Measurements from ENCODE around the gene ST3GAL2. TPM values are rescaled to one million over a fixed set of nuclear protein-coding genes. Genes with fewer than 3 reads are reported as not detected.

The ST3GAL2 gene
- total and polyA plus RNA-seq, 10 of the 15 experiments (the other 5 are each of a cell fraction or from before 2014, with no cell fraction given) = 0.95 to 61.7 (median 25.9) TPM

DNA sequence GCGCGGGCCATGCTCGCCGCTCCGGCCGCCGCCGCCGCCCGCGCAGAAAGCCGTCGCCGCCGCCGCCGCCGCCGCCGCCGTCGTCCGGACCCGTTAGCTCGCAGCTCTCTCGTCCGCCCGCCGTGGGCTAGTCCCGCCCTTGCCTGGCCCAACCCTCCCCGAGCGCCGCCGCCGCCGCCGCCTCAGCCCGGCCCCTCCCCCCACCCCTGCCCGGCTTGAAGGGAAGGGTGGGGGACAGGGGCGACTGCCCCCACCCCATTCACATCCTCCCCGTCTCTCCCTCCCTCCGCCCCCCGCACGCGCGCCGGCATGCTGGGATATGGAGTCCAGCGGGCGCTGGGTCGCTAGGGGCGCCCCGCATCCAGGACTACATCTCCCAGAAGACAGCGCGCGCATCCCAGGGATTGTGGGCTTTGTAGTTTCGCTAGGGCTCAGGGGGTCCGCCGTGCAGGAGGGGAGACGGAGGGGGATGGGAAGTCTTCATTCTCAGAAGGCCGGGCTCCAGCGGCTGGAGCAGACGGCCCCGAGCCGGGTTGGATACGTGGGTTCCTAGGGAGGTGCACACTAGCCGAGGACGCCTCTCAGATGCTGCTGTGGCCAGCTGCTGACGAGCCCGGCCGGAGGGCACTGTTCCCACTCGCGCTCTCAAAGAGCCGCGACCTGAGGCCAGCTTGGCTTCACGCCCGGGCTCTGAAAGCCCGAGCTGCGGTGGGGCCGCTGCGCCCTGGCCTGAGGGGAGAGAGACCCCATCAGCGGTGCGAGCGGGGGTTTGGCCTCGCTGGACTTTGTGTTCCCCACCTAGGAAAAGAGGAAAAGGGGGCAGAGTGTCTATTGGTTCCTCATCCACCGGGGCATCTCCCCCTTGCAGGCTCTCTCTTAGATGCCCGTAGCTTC, at the start of gene ST3GAL2 (continued):
- TF ChIP-seq CREB1 (IDR thresholded peaks at IDR 0.05; ENCODE audit: low read depth) = no peak
- no peak for TF ChIP-seq CBFB (IDR thresholded peaks at IDR 0.05; ENCODE audit: low read depth)
- TF ChIP-seq, protein P1, sequence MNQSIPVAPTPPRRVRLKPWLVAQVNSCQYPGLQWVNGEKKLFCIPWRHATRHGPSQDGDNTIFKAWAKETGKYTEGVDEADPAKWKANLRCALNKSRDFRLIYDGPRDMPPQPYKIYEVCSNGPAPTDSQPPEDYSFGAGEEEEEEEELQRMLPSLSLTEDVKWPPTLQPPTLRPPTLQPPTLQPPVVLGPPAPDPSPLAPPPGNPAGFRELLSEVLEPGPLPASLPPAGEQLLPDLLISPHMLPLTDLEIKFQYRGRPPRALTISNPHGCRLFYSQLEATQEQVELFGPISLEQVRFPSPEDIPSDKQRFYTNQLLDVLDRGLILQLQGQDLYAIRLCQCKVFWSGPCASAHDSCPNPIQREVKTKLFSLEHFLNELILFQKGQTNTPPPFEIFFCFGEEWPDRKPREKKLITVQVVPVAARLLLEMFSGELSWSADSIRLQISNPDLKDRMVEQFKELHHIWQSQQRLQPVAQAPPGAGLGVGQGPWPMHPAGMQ (IDR thresholded peaks at IDR 0.05; ENCODE audit: borderline replicate concordance) = no peak
- TF ChIP-seq, protein P2, sequence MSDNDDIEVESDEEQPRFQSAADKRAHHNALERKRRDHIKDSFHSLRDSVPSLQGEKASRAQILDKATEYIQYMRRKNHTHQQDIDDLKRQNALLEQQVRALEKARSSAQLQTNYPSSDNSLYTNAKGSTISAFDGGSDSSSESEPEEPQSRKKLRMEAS (IDR thresholded peaks at IDR 0.05; ENCODE audit: low read depth, low read length) = no peak; the same call in 1 of the 2 replicates
- TF ChIP-seq JUND (IDR thresholded peaks at IDR 0.05; ENCODE audit: low read depth, low read length) = no peak
- peak; percentile 75 for TF ChIP-seq KLF5 (IDR thresholded peaks at IDR 0.05; ENCODE audit: partially characterized antibody)
- no peak for TF ChIP-seq MTA3 (IDR thresholded peaks at IDR 0.05; ENCODE audit: borderline replicate concordance, low read length)
- 0 out of 2 replicates have a peak, but pooled peaks have one; percentile 36 for TF ChIP-seq MXI1 (IDR thresholded peaks at IDR 0.05; ENCODE audit: low read depth, low read length)
- TF ChIP-seq FOXK2 (IDR thresholded peaks at IDR 0.05) = no peak
- TF ChIP-seq, protein P3, sequence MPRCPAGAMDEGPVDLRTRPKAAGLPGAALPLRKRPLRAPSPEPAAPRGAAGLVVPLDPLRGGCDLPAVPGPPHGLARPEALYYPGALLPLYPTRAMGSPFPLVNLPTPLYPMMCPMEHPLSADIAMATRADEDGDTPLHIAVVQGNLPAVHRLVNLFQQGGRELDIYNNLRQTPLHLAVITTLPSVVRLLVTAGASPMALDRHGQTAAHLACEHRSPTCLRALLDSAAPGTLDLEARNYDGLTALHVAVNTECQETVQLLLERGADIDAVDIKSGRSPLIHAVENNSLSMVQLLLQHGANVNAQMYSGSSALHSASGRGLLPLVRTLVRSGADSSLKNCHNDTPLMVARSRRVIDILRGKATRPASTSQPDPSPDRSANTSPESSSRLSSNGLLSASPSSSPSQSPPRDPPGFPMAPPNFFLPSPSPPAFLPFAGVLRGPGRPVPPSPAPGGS (IDR thresholded peaks at IDR 0.05; ENCODE audit: borderline replicate concordance, insufficient read depth, low read depth, low read length, poor library complexity, severe bottlenecking) = no peak
- TF ChIP-seq, protein P4, sequence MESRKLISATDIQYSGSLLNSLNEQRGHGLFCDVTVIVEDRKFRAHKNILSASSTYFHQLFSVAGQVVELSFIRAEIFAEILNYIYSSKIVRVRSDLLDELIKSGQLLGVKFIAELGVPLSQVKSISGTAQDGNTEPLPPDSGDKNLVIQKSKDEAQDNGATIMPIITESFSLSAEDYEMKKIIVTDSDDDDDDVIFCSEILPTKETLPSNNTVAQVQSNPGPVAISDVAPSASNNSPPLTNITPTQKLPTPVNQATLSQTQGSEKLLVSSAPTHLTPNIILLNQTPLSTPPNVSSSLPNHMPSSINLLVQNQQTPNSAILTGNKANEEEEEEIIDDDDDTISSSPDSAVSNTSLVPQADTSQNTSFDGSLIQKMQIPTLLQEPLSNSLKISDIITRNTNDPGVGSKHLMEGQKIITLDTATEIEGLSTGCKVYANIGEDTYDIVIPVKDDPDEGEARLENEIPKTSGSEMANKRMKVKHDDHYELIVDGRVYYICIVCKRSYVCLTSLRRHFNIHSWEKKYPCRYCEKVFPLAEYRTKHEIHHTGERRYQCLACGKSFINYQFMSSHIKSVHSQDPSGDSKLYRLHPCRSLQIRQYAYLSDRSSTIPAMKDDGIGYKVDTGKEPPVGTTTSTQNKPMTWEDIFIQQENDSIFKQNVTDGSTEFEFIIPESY (IDR thresholded peaks at IDR 0.05) = no peak
- TF ChIP-seq NBN (IDR thresholded peaks at IDR 0.05) = peak; percentile 74; the same call in 1 of the 2 replicates
- no peak for TF ChIP-seq KDM1A (IDR thresholded peaks at IDR 0.05; ENCODE audit: borderline replicate concordance)
- TF ChIP-seq GATAD2B (conservative IDR thresholded peaks at IDR 0.05; ENCODE audit: low read depth) = peak; percentile 84
- TF ChIP-seq SRF (IDR thresholded peaks at IDR 0.05; ENCODE audit: low read depth in 2 of 2, low read length in 2 of 2) = no peak
- no peak for TF ChIP-seq E2F4 (IDR thresholded peaks at IDR 0.05; ENCODE audit: low read depth, low read length)
- peak; percentile 81 for TF ChIP-seq NR2C1 (IDR thresholded peaks at IDR 0.05)
- TF ChIP-seq SMAD1 (IDR thresholded peaks at IDR 0.05; ENCODE audit: low read depth, partially characterized antibody) = no peak
- TF ChIP-seq ATF3 (IDR thresholded peaks at IDR 0.05; ENCODE audit: borderline replicate concordance, extremely low read depth, low read depth, low read length) = peak; percentile 56; the same call in 1 of the 2 replicates
- peak; percentile 77 for TF ChIP-seq LARP7 (IDR thresholded peaks at IDR 0.05)
- TF ChIP-seq SREBF1 (IDR thresholded peaks at IDR 0.05; ENCODE audit: low read length) = peak; percentile 91
- peak; percentile 55 to 82; a peak in 3 of 4 replicates for TF ChIP-seq BHLHE40 (IDR thresholded peaks at IDR 0.05; ENCODE audit: borderline replicate concordance in 1 of 2, low read depth in 2 of 2, low read length in 1 of 2)
- TF ChIP-seq HDAC6 (IDR thresholded peaks at IDR 0.05; ENCODE audit: unreplicated experiment) = no peak
- no peak for TF ChIP-seq TCF7 (IDR thresholded peaks at IDR 0.05; ENCODE audit: borderline replicate concordance)

Data from GM12878 (cell line).